HG03378 (cell line): ENCODE measurements around the gene PIWIL4.
"Not testable (repeated sequence)": the region's sequence is repeated elsewhere in the genome, so short reads cannot be mapped to it uniquely, and the experiment has no call there.

ENCODE experiments used
- ATAC-seq: cut with Tn5 transposase; IDR thresholded peaks from one replicate; pipeline ENCODE4 v1.9.1; 2021; ENCODE audit warnings: mild to moderate bottlenecking, moderate library complexity; ENCODE audit not compliant: unreplicated experiment

The PIWIL4 gene

DNA sequence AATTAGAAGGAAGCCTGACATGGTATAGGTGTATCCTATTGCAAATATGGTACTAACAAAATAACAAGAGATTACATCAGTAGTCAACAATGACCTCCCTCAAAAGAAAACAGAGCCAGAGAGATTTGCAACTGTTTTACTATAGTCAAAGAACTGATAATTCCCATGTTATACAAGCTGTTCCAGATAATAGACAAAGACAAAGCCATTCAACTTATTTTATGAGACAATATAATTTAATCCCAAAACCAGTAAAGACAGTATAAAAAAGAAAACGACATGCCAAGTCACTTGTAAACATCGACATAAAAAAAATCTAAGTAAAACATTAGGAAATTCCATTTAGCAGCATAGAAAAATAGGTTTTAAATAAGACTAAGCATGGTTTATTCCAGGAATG lies 65.2 kb downstream of the PIWIL4 start:
- no peak for ATAC-seq

DNA sequence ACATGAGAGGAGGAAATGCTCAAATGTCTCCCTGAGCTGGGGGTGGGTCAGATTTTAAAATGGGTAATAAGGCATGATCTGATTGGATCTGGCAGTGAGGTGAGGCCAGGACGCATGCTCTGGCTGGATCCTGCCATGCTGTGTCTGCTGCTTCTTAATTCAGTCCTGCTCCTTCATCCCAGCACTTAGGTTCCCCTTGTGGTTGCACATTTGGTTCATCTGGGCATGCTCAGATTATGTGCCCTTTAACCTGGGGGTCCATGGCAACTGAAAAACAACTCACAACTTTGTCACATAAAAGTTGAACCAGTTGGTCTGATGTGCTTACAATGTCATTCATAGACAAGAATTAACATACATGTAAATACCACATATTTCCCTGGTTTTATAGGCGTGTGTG lies 67.9 kb downstream of the PIWIL4 start:
- ATAC-seq = no peak

DNA sequence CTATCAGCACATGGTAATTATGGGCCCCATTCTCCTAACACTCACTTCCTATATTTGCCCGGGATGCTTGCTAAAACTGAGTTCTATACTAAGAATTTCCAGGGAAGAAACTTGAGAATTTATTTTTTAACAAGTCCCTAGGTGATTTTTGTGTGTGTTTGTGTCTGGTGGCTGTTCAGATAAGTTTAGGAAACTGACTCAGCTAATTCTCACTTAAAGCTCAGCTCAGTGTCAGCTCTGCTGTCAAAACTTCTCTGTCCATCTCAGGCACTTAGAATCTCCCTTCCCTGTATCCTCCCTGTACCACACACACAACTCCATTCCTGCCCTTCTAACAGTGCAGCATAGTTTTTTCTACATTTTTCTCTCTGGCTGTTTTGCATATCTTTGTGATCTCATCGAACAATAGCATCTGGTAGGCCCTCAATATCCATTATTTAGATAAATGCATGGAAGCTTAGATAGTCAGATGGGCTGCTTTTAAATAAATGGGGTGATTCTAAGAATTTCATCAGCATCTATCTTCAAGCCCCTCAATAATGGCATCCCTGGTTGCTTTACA lies 69.3 kb downstream of the PIWIL4 start:
- no peak for ATAC-seq

DNA sequence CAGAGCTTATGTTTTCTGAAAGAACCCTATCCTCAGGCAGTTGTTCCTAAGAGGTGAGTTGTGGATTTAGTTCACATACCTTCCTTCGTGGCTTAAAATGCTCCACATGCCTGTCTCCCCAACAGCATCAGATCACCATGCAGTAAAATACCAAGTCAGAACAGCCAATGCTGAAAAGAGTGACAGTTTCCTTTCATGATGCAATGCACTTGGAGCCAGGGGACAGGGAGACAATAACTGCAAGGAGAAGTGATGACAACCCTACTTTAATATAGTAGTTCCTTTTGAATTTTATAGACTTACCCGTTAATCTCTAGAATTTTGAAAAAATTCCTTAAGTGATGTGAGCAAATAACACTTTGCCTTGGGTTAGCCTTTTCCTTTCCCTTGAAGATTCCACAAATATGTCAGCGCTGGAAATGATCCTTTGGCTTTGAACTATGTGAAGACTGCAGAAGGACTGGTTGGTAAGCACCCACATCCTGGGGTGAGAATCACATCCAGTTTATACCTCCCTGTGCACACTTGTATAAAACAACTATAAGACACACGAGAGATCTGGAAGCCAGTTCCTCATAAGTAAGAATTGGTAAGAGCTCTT lies 71.2 kb downstream of the PIWIL4 start:
- ATAC-seq = no peak

DNA sequence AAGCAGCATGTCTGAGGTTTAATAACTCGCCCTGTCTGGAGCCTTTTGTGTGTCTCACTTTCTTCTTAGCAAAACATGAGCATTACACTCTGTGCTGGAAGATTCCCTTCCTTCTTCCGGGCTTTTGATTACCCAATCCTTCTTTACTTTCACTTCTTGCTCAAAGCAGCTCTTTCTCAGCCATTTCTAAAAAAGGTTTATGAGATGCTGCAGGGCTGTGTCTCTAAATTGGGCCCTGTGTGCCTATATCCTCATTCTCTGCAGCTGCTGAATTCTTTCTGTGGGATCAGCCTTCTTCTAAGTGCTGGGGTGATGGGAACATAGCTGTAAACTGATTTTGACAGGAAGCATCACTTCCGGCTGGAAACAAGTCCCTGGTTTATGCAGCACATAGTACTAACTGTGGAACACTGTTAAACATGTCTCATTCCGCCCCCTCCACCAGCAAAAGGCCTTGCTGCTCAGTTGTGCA lies 71.8 kb downstream of the PIWIL4 start:
- ATAC-seq = no peak

DNA sequence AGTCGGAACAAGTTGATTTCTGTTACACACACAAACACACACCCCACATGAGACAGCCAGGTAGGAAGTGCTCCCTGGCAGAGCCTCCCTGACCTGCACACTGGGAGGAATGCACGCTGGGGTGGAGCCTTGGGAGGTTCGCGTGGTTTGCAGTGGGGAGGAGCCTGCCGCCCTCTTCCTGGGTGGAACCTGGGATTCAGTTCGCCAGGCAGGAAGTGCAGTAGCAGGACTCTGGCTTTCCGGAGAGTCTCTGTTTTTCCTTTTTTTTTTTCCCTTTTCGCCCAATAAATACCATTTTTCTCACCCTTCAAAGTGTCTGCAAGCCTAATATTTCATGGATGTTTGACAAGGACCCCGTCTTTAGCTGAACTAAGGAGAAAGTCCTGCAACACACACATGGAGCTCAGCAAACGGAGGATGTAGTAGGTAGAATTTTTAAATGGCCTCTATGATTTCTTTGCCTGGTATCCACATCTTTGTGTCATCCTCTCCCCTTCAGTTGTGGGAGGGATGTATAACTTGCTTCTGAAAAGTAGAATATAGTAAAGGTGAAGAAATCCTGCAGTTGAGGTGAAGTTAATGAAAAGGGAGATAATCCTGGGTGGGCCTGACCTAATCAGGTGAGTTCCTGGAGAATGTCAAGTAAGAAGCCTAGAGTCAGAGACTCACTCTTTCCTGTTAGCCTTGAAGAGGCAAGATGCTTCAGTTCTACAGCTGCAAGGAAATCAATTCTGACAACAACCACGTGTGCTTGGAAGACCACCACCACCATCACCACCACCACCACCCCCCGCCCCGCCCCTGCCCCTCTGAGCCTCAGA lies 72.9 kb downstream of the PIWIL4 start:
- no peak for ATAC-seq

DNA sequence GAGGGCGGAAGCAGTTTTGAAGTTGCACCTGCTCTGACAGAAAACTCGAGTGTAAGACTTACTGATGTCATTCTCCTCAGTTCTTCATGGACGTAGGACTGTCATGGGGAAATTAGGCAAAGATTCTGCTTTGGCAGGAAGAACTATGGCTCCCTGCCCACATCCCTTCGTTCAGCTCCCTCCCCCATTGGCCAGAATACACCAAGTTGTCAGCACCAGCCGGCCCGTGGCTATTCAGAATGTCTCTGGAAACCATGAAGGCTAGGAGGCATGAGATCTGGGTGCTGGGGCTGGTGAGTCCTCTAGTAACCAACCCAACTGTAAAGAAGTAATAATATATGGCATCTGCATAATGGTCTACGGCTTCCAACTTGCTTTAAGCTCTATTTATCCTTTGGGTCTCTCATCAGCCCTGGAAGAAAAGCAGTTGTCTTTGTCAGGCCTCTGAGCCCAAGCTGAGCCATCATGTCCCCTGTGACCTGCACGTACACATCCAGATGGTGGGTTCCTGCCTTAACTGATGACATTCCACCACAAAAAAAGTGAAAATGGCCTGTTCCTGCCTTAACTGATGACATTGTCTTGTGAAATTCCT lies 74.1 kb downstream of the PIWIL4 start:
- ATAC-seq = no peak

DNA sequence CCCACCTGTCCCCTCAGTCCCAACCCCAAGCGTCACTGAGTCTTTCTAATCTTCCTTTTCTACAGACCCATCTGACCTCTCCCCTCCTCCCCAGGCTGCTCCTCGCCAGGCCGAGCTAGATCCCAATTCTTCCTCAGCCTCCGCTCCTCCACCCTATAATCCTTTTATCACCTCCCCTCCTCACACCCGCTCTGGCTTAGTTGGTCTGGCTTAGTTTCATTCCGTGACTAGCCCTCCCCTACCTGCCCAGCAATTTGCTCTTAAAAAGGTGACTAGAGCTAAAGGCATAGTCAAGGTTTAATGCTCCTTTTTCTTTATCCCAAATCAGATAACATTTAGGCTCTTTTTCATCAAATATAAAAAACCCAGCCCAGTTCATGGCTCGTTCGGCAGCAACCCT lies 76.0 kb downstream of the PIWIL4 start:
- not testable (repeated sequence) for ATAC-seq

DNA sequence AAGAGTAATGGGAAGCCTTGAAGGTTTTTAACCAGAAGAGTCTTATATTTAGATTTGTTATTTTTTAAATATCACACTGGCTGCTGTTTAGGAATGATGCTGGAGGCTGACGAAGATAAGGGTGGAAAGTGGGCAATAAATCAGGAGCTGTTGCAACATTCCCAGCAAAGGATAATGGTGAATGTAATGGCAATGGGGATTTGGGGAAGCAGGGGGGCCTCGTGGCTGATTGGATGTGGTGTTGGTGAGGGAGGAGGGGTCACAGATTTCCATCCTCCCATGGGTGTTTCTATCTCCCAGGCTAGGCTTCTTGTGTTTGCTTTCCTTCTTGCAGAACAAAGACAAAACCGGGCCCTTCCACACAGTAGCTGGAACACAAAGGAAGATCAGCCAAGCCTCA lies 80.8 kb downstream of the PIWIL4 start:
- ATAC-seq = no peak

DNA sequence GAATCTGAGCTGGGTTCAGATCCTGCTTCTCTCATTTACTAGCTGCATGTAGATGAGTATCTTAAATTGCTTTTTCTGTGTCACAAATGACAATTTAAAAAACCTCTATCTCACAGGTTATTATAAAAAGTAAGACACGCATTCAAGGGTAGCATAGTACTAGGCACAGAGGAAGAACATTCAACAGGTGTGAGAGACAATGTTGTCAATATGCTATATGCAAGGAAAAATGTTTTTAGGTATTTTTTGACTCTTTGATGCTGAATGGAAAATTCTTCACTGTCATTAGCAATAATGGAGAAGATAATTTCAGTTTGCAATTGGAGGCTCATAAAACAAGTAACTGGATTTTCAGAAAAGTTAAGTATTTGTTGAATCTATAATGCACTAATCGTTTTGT lies 81.6 kb downstream of the PIWIL4 start:
- no peak for ATAC-seq

DNA sequence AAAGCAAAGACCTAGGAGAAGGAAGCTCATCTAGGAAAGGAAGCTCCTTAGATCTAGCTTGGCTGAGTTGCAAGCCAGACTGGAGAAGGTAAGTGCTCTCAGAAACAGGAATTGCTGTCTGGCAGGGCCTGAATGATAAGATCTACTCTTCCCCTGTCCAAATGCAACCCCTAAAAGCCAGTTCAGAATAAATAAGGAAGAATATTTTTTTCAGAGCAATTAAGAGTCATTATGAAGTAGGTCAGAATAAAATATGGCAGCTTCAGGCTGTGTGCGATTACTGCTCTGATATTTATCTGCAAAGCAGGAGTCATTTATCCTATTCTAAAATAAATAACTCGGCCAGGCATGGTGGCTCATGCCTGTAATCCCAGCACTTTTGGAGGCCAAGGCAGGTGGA lies 82.1 kb downstream of the PIWIL4 start:
- no peak for ATAC-seq

DNA sequence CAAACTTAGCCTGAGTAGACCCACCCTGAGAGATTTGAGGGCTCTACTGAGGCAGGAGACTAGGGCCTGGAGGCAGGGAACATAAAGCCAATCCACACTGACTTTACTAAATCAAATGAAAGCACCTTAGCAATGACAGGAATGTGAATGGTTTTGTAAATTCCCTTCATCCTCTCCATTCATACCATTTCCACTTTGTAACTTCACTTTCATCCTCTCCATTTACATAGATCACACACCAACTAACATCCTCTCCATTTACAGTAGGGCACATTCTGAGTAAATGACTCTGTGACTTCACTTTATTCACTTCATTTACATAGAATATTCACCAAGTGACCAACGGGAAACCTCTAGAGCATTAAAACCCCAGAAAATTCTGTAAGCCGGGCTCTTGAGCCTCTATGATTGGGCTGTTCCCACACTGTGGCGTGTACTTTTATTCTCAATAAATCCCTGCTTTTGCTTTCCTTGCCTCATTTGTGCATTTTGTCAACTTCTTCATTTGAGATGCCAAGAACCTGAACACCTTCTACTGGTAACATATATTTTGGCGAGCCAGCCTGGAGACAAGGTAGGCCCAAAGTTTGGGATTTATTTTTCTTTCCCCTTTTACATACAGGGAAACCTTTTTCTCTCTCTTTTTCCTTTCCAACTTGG lies 82.9 kb downstream of the PIWIL4 start:
- no peak for ATAC-seq

DNA sequence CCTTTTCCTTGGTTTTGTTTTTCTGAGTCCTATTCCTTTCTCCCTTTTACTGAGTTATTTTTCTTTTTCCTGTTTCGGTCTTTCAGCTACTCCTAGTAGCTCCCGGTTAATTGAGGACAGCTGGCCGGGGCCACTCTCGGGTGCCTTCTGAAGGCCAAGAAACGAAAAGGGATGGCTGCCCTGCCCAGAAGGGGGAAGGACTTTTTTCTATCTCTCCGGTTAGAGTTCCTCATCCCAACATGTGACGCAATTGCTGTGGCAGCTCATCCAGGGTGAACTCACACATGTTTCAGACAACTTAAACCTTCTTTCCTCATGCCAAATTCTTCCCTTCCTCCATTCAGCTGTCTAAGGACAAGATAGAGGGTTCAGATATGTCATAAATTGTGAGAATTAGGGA lies 83.6 kb downstream of the PIWIL4 start:
- ATAC-seq = no peak

DNA sequence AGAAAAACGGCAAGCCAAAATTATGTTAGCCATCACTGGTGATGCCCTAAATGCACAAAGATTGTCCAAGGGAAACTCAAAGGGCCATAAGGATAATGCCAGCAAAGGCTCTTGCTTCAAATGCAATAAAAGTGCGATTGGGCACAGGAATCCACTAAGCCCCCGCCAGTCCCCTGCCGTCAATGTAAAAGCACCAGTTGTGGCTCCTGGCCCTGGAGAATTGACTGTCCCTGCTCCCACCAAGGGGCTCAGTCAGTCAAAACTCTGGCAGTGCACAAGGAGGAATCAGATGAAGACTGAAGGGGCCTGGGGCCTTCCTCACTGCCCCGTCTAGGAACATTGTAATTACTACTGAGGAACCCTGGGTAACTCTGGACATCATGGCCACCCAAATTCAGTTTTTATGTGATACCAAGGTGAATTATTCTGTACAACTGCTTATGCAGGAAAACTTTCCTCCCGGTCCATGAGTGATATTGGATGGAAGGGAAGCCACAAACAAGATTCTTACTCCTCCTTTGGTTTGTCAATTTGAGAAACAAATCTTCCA lies 85.6 kb downstream of the PIWIL4 start:
- no peak for ATAC-seq

DNA sequence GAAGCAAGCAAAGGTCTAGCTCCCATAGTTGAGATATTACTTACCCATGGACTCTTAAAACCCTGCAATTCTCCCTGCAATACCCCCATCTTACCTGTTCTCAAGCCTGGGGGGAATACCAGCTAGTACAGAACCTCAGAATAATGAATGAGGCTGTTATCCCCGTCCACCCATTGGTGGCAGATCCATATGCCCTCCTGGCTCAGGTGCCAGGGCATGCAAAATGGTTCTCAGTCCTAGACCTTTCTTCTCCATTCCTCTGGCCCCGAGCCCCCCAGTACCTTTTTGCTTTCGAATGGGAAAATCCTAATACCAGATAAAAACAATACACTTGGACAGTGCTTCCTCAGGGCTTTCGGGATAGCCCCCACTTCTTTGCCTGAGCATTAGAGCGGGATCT lies 86.4 kb downstream of the PIWIL4 start:
- ATAC-seq = no peak

DNA sequence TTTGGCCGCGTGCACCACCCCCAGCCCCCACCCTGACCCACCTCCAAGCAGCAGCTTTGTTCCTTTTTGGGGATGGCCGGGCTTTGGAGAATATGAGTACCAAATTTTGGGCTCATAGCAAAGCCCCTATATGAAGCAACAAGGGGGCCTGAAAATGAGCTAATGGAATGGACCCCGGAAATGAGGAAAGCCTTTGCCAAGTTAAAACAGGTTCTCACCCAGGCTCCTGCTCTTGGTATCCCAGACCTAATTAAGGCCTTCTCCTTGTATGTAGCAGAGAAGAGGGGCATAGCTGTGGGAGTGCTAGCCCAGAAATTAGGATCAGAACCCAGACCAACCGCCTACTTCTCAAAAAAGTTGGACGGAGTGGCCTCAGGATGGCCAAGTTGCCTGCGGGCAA lies 87.0 kb downstream of the PIWIL4 start:
- no peak for ATAC-seq

DNA sequence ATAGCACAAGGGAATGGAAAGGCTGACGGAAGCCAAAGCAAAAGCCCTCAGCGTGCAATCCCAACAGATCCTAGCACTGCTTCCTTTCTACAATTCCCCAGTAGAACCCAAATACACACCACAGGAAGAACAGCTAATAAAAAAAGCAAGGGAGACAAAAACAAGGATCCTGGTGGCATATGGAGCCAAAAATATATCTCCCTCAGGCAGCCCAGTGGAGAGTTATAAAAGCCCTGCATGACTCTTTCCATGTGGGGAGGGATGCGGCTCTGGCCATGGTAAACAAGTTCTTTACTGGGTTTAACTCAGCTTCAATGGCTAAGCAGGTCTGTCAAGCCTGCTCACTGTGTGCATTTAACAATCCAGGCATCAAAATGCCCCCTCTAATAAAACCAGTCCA lies 88.1 kb downstream of the PIWIL4 start:
- no peak for ATAC-seq

DNA sequence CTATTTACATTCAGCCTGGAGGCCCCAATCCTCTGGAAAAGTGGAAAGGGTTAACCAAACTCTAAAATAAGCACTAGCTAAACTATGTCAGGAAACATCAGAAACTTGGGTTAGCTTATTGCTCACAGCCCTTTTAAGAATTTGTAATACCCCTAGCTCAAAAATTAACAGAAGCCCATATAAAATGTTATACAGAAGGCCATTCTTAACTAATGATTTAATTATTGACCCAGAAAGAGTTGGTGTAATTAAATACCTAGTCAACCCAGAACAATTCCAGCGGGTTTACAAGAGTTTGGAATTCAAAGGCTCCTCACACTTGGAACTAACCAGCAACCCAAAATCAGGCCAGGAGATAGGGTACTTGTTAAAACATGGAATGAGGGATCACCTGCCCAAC lies 88.8 kb downstream of the PIWIL4 start:
- no peak for ATAC-seq

DNA sequence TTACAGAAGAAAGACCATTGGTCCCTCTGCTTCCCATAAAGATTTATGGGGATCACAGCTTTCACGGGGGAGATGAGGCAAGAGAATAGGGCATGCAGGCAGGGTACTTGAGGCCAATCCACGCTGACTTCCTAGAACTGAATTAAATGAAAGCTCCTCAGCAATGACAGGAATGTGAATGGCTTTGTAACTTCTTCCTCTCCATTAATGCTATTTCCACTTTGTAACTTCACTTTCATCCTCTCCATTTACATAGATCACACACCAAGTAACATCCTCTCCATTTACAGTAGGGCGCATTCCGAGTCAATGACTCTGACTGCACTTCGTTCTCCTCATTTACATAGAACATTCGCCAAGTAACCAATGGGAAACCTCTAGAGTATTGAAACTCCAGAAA lies 89.8 kb downstream of the PIWIL4 start:
- ATAC-seq = no peak

DNA sequence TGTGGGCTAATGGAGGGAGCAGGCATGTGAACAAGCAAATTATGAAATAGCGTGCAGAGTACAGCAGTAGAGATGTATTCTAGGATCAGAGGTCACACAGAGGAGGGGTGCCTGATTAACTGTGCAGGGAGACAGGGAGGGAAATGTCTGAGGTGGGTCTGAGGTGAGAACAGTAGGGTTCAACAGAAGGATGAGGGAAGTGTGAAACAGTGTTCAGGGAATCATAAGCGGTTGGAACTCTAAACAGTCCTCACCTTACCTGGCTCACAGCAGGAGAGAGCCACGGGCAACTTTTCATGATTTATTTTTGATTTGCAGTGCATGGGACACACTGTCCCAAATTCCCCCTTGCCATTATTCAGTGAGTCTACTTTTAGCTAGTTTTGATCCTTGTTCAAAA lies 90.5 kb downstream of the PIWIL4 start:
- no peak for ATAC-seq

DNA sequence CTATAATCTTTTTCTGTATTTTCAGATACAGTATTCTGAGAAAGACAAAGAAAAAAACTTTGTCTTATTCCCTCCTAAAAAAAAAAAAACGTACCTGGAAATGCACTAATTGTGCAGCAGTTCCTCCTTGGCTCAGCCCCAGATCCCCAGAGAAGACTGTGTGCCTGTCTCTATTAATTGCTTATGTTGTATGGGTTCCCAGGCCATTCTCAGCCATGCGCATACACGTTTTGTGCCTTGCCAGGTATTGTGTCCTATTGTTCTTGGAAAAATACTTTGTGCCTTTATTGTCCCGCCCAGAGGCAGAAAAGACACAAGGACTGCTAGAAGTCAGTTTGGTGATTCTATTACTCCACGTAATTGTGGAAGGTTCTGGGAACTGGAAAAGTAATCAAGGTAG lies 91.2 kb downstream of the PIWIL4 start:
- no peak for ATAC-seq
